ENCODE data around the gene EPOP. TPM values are rescaled to one million over a fixed set of nuclear protein-coding genes. Genes with fewer than 3 reads are reported as not detected.
A peak's percentile ranks its signal among the peaks of the same experiment; 100 is the strongest.

Gene EPOP
- total RNA-seq, 5 donors from 2014 or later (not counting 1 experiment from before 2014, with no cell fraction given), result 0.68 to 1.6 (median 0.90) TPM

DNA sequence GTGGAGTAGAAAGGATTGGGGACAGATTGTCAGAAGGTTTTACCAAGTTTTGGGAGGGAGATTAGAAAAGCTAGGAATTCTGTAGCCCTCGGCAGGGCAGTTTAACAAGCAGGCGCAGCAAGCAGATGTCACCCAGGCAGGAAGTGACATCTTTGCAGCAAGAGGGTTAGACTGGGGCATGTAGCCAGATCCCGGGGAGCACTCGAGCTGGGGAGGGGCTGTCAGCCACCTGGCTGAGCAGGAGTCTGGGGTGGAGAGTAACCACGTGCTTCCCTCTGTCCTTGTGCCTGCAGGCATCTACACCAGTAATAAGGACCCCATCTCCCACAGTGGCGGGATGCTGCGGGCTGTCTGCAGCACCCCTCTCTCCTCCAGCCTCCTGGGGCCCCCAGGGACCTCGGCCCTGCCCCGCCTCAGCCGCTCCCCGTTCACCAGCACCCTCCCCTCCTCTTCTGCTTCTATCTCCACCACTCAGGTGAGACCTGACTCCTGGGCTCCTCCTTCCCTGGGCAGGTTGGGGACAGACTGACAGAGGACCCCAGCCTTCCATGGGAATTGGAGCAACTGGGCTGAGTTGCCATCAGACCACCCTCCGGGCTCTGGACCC lies 42.5 kb upstream of the EPOP start:
- H3K27me3 Mint-ChIP-seq, result no peaks in the 10 kb centered on the region
- ChIA-PET CTCF (no interaction called here), POLR2A (no interaction called here)
- Histone ChIP-seq H3K27me3 (replicated peaks in 1 of 2; ENCODE audit: control insufficient read depth in 2 of 2, extremely low read depth in 1 of 2, insufficient read depth in 2 of 2, low read length in 1 of 2) (no peaks in the 10 kb centered on the region), H3K27ac (ENCODE audit: low read length) (no peak overlapping the region), H3K36me3 (ENCODE audit: control insufficient read depth in 2 of 2, extremely low read depth in 1 of 2, insufficient read depth in 1 of 2, low read length in 1 of 2) (peaks cover 32 to 96% of the 10 kb centered on the region in 2 donors), H3K4me3 (ENCODE audit: control insufficient read depth in 1 of 2, extremely low read depth in 1 of 2, low read length in 1 of 2) (no peak overlapping the region), H3K4me1 (ENCODE audit: control insufficient read depth in 1 of 2, extremely low read depth in 1 of 2, insufficient read depth in 2 of 2, low read length in 2 of 2) (peaks cover 0 to 60% of the 10 kb centered on the region in 2 experiments), H3K9me3 (no peaks in the 10 kb centered on the region)
- 91% methylated on average over 9 of the region's 12 CpGs for WGBS (ENCODE audit: insufficient coverage)
- ATAC-seq (replicated peaks in 1 of 4) (no peak), DNase-seq (no peak)
- H3K4me1 Mint-ChIP-seq, result peaks cover 22 to 32% (median 26%) of the 10 kb centered on the region in 3 donors
- no peak overlapping the region for H3K4me3 Mint-ChIP-seq
- peaks cover 41% of the 10 kb centered on the region for H3K36me3 Mint-ChIP-seq
- H3K27ac Mint-ChIP-seq, result peak overlapping the region; percentile 34 to 50
- H3K9me3 Mint-ChIP-seq, result no peaks in the 10 kb centered on the region

DNA sequence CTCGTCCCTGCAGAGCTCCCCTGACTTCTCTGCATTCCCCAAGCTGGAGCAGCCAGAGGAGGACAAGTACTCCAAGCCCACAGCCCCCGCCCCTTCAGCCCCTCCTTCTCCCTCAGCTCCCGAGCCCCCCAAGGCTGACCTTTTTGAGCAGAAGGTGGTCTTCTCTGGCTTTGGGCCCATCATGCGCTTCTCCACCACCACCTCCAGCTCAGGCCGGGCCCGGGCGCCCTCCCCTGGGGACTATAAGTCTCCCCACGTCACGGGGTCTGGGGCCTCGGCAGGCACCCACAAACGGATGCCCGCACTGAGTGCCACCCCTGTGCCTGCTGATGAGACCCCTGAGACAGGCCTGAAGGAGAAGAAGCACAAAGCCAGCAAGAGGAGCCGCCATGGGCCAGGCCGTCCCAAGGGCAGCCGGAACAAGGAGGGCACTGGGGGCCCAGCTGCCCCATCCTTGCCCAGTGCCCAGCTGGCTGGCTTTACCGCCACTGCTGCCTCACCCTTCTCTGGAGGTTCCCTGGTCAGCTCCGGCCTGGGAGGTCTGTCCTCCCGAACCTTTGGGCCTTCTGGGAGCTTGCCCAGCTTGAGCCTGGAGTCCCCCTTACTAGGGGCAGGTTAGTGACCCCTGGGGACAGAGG lies 41.7 kb upstream of the EPOP start:
- Mint-ChIP-seq H3K4me1 (peaks cover 23 to 33% (median 27%) of the 10 kb centered on the region in 3 donors), H3K9me3 (no peaks in the 10 kb centered on the region), H3K36me3 (peaks cover 44% of the 10 kb centered on the region), H3K27ac (peak overlapping the region in 1 of 2 donors; percentile 50), H3K4me3 (no peak overlapping the region), H3K27me3 (no peaks in the 10 kb centered on the region)
- Histone ChIP-seq H3K4me1 (ENCODE audit: control insufficient read depth in 1 of 2, extremely low read depth in 1 of 2, insufficient read depth in 2 of 2, low read length in 2 of 2) (peaks cover 0 to 58% of the 10 kb centered on the region in 2 experiments), H3K4me3 (ENCODE audit: control insufficient read depth in 1 of 2, extremely low read depth in 1 of 2, low read length in 1 of 2) (no peak overlapping the region), H3K9me3 (no peaks in the 10 kb centered on the region), H3K27ac (ENCODE audit: low read length) (no peak overlapping the region), H3K27me3 (replicated peaks in 1 of 2; ENCODE audit: control insufficient read depth in 2 of 2, extremely low read depth in 1 of 2, insufficient read depth in 2 of 2, low read length in 1 of 2) (no peaks in the 10 kb centered on the region), H3K36me3 (ENCODE audit: control insufficient read depth in 2 of 2, extremely low read depth in 1 of 2, insufficient read depth in 1 of 2, low read length in 1 of 2) (peaks cover 34 to 96% of the 10 kb centered on the region in 2 donors)
- no peak for DNase-seq
- POLR2A ChIA-PET, result interaction anchor here in 1 of 2 donors (0.6 kb wide), 1 partner anchor 19 kb away, joined by 3 read pairs; no protein-coding TSS in a partner anchor
- ATAC-seq (replicated peaks in 1 of 4), result no peak
- WGBS (ENCODE audit: insufficient coverage), result 96% methylated on average over 17 of the region's 18 CpGs
- CTCF ChIA-PET, result no interaction called here

DNA sequence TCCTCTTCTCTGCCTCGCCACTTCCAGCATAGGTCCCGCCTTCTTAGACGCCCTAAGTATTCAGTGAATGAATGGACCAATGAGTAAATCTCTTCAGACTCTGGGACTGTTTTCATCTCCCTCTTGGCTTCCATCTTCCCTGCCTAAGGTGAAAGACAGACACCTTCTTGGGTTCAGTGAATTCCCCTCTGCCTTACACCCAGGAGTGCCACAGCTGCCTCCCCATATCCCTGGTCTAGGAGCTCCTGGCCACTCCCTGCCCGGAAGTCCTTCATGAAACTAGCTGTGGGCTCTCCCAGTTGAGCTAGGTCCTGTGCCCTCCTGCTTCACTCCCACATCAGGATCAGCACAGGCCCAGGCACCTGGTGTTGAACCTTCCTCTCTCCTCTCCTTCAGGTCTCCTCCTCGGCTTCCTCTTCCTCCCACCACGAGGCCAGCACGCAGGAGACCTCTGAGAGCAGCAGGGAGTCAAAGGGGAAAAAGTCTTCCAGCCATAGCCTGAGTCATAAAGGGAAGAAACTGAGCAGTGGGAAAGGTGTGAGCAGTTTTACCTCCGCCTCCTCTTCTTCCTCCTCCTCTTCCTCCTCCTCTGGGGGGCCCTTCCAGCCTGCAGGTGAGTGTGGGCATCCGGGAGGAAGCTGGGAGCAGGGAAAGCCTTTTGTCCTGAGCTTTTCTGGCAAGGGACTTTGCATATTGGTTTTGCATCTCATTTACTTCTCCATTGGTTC lies 40.6 kb upstream of the EPOP start:
- POLR2A ChIA-PET, result no interaction called here
- peak overlapping the region; percentile 68 to 72 for H3K27ac Mint-ChIP-seq
- Histone ChIP-seq H3K4me1 (ENCODE audit: control insufficient read depth in 1 of 2, extremely low read depth in 1 of 2, insufficient read depth in 2 of 2, low read length in 2 of 2) (peaks cover 6 to 61% of the 10 kb centered on the region in 2 experiments), H3K36me3 (ENCODE audit: control insufficient read depth in 2 of 2, extremely low read depth in 1 of 2, insufficient read depth in 1 of 2, low read length in 1 of 2) (peaks cover 38 to 96% of the 10 kb centered on the region in 2 donors), H3K27ac (ENCODE audit: low read length) (peak overlapping the region; percentile 20), H3K9me3 (no peaks in the 10 kb centered on the region), H3K27me3 (replicated peaks in 1 of 2; ENCODE audit: control insufficient read depth in 2 of 2, extremely low read depth in 1 of 2, insufficient read depth in 2 of 2, low read length in 1 of 2) (no peaks in the 10 kb centered on the region), H3K4me3 (ENCODE audit: control insufficient read depth in 1 of 2, extremely low read depth in 1 of 2, low read length in 1 of 2) (no peak overlapping the region)
- no peak for DNase-seq
- CTCF ChIA-PET, result interaction anchor here in 1 of 2 donors (0.5 kb wide), 1 partner anchor 339 kb away, joined by 4 read pairs; no protein-coding TSS in a partner anchor
- peaks cover 50% of the 10 kb centered on the region for H3K36me3 Mint-ChIP-seq
- ATAC-seq (replicated peaks in 1 of 4), result no peak
- H3K4me1 Mint-ChIP-seq, result peaks cover 28 to 34% (median 28%) of the 10 kb centered on the region in 3 donors
- WGBS (ENCODE audit: insufficient coverage), result 82% methylated on average over 1 of the region's 9 CpGs
- H3K27me3 Mint-ChIP-seq, result no peaks in the 10 kb centered on the region
- no peak overlapping the region for H3K4me3 Mint-ChIP-seq
- H3K9me3 Mint-ChIP-seq, result no peaks in the 10 kb centered on the region

DNA sequence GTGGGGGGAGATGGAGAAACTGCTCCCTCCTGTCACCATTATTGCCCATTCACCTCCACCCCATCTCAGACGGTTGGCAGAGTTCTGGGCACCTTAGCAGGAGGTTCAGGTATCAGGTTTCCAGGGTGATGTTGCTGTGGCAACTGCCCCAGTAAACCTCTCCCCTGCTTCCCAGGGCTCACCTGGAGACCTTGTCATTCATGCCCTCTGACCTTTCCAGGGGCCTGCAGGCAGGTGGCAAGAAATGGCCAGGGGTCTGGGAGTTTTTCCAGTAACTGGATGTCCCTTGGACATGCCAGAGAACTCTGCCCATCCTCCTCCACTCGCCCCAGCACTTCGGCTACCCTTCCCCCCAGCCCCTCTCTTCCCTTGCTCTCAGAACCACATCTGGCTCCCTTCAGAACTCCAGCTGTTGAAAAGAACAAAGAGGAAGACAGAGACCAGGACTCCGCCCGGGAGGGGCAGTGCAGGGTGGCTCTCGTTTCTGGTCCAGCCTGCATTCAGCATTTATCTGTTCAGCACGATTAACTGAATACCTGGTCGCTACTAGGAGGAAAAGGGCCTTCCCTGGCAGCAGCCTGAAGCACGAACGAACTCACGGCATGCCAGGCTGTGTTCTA lies 38.8 kb upstream of the EPOP start:
- DNase-seq, result no peak
- Histone ChIP-seq H3K27me3 (replicated peaks in 1 of 2; ENCODE audit: control insufficient read depth in 2 of 2, extremely low read depth in 1 of 2, insufficient read depth in 2 of 2, low read length in 1 of 2) (no peaks in the 10 kb centered on the region), H3K4me3 (ENCODE audit: control insufficient read depth in 1 of 2, extremely low read depth in 1 of 2, low read length in 1 of 2) (no peak overlapping the region), H3K27ac (ENCODE audit: low read length) (no peak overlapping the region), H3K36me3 (ENCODE audit: control insufficient read depth in 2 of 2, extremely low read depth in 1 of 2, insufficient read depth in 1 of 2, low read length in 1 of 2) (peaks cover 40 to 97% of the 10 kb centered on the region in 2 donors), H3K9me3 (no peaks in the 10 kb centered on the region), H3K4me1 (ENCODE audit: control insufficient read depth in 1 of 2, extremely low read depth in 1 of 2, insufficient read depth in 2 of 2, low read length in 2 of 2) (peaks cover 10 to 65% of the 10 kb centered on the region in 2 experiments)
- ChIA-PET POLR2A (no interaction called here), CTCF (no interaction called here)
- WGBS (ENCODE audit: insufficient coverage), result 95% methylated on average over 2 of the region's 11 CpGs
- no peak overlapping the region for H3K27ac Mint-ChIP-seq
- no peak for ATAC-seq (replicated peaks in 1 of 4)
- peaks cover 34 to 41% (median 37%) of the 10 kb centered on the region in 3 donors for H3K4me1 Mint-ChIP-seq
- H3K4me3 Mint-ChIP-seq, result no peak overlapping the region
- no peaks in the 10 kb centered on the region for H3K9me3 Mint-ChIP-seq
- H3K36me3 Mint-ChIP-seq, result peaks cover 56% of the 10 kb centered on the region
- no peaks in the 10 kb centered on the region for H3K27me3 Mint-ChIP-seq

DNA sequence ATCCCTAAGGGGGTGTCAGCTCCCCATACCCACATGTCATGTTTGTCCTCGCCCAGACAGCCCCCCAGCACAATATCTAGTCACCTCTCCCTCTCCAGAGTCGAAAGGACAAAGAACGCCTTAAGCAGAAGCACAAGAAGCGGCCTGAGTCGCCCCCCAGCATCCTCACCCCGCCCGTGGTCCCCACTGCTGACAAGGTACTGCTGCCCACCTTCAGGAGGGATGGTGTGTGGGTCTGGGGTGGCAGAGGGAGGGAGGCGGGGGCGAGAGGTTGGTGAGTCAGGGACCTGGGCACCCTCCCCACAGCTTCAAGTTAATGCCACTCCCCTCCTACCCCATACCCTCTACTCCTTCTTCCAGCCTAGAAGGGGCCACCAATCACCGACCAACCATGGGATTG lies 37.8 kb upstream of the EPOP start:
- Histone ChIP-seq H3K27me3 (replicated peaks in 1 of 2; ENCODE audit: control insufficient read depth in 2 of 2, extremely low read depth in 1 of 2, insufficient read depth in 2 of 2, low read length in 1 of 2) (no peaks in the 10 kb centered on the region), H3K4me3 (ENCODE audit: control insufficient read depth in 1 of 2, extremely low read depth in 1 of 2, low read length in 1 of 2) (no peak overlapping the region), H3K36me3 (ENCODE audit: control insufficient read depth in 2 of 2, extremely low read depth in 1 of 2, insufficient read depth in 1 of 2, low read length in 1 of 2) (peaks cover 43 to 98% of the 10 kb centered on the region in 2 donors), H3K9me3 (no peaks in the 10 kb centered on the region), H3K27ac (ENCODE audit: low read length) (no peak overlapping the region), H3K4me1 (ENCODE audit: control insufficient read depth in 1 of 2, extremely low read depth in 1 of 2, insufficient read depth in 2 of 2, low read length in 2 of 2) (peaks cover 11 to 68% of the 10 kb centered on the region in 2 experiments)
- Mint-ChIP-seq H3K4me3 (no peak overlapping the region), H3K9me3 (no peaks in the 10 kb centered on the region), H3K36me3 (peaks cover 60% of the 10 kb centered on the region), H3K27me3 (no peaks in the 10 kb centered on the region), H3K4me1 (peaks cover 35 to 46% (median 44%) of the 10 kb centered on the region in 3 donors), H3K27ac (no peak overlapping the region)
- 100% methylated on average over 1 of the region's 10 CpGs for WGBS (ENCODE audit: insufficient coverage)
- CTCF ChIA-PET, result no interaction called here
- POLR2A ChIA-PET, result no interaction called here
- ATAC-seq (replicated peaks in 1 of 4) (no peak), DNase-seq (no peak)
